HG02840 (cell line): Measurements from ENCODE around the gene TRAK1.
"Not testable (repeated sequence)": the region's sequence is repeated elsewhere in the genome, so short reads cannot be mapped to it uniquely, and the experiment has no call there.

Source experiments
- ATAC-seq: cut with Tn5 transposase; IDR thresholded peaks from one replicate; pipeline ENCODE4 v1.9.1; 2021; ENCODE audit warnings: mild to moderate bottlenecking, moderate library complexity, moderate number of reproducible peaks; ENCODE audit not compliant: unreplicated experiment, low FRiP score

Gene TRAK1, protein sequence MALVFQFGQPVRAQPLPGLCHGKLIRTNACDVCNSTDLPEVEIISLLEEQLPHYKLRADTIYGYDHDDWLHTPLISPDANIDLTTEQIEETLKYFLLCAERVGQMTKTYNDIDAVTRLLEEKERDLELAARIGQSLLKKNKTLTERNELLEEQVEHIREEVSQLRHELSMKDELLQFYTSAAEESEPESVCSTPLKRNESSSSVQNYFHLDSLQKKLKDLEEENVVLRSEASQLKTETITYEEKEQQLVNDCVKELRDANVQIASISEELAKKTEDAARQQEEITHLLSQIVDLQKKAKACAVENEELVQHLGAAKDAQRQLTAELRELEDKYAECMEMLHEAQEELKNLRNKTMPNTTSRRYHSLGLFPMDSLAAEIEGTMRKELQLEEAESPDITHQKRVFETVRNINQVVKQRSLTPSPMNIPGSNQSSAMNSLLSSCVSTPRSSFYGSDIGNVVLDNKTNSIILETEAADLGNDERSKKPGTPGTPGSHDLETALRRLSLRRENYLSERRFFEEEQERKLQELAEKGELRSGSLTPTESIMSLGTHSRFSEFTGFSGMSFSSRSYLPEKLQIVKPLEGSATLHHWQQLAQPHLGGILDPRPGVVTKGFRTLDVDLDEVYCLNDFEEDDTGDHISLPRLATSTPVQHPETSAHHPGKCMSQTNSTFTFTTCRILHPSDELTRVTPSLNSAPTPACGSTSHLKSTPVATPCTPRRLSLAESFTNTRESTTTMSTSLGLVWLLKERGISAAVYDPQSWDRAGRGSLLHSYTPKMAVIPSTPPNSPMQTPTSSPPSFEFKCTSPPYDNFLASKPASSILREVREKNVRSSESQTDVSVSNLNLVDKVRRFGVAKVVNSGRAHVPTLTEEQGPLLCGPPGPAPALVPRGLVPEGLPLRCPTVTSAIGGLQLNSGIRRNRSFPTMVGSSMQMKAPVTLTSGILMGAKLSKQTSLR

DNA sequence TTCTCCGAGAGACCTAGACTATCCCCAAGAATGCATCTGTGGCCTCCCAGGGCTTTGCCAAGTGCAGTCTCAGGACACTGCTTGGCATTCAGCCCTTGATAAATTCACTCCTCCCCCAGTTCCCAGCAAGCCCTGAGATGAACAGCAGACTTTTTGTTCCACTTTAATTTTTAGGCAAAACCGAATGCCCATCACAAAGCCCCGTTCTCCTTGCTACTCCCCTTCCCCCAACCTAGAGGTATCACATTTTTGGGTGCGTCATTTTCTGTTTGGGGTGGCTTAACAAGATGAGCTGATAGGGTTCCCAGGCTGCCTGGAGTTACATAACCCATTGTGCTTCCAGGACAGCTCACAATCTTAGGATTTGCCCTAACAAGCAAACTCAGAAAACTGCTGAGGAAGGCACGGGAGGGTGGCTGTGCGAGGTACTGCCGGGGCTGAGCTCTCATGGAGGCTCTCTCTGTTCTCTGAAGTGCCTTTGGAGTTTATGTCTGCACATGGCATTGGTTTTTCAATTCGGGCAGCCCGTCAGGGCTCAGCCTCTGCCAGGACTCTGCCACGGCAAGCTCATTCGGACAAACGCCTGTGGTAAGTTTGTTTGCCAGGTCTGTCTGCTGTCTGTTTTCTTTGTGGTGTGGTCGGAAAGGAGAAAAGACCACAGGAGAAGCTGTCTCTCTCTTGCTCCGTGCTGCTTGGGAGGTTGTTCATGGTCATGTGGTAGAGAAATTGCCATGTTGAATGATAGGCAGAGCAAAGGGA, at the start of gene TRAK1:
TRAK1 (plus strand) TSS at position 385 of the 759 bp plus-strand sequence; CDS start at position 498, 113 bp downstream.
- no peak for ATAC-seq

GRCh38 chr3:42042747-42043098, 48.4 kb upstream of the TRAK1 start:
- no peak for ATAC-seq

DNA sequence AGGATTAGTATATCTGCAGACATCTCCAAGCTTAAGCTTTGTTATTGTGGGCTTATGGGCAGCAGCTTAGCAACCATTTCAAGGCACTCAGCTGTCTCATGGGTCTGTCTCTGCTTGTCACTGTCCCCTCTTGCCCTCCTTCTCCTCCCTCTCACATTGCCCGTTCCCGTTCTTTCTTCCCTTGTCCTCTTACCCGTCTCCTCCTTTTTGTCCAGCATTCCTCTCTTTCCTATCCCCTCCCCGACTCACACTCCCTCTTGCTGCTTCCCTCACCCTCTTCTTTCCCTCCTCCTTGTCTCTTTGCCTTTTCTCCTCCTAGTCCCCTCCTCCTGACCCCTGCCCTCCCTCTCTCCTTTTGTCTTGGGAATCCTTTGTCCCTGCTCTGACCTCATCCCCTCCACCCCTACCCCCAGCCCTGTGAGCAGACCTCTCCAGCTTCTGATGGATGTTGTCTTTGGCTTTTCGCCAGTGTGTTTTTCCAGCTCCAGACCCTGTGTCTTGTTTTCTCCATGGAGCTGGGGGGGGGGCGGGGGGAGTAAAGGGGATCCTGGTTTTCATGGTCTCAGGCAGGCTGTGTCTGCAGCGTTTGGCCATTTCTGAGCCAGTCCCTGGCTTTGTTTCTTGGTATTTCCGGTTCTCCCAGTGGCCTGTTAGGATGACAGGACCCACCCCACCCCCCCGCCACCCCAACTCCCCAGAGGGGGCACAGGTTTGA, 47.9 kb upstream of the TRAK1 start:
- no peak for ATAC-seq

- ATAC-seq, result no peak
Measured at GRCh38 chr3:42045708-42046243, 45.4 kb upstream of the TRAK1 start.

DNA sequence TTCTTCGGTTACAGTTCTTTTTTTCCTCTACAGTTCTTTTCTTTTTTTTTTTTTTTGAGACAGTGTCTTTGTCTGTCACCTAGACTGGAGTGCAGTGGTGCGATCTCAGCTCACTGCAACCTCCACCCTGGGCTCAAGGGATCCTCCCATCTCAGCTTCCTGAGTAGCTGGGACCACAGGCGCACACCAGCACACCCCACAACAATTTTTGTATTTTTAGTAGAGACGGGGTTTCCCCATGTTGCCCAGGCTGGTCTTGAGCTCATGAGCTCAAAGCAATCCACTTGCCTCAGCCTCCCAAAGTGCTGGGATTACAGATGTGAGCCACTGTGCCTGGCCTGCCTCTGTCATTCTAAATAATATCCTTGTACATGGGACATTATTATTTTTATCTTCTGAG, 42.6 kb upstream of the TRAK1 start:
- ATAC-seq, result not testable (repeated sequence)

DNA sequence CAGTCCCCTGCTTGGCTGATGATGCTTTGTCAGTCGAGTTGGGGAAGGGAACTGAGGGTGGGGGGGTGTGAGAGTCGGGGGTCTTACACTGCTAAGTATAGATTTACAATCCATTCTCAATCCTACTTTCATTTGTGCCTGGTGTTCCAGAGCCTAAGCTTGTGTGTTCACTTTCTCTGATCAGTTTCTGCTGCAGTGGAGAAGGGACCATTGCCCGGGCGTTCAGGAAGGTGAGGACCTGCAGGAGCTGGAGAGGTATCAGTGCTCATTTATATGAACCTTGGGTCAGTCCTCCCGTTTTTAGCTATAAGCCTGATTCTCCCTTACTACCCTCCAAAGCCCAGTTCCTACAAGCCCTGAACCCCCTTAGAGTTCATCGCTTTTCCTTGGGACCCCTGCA, 41.0 kb upstream of the TRAK1 start:
- no peak for ATAC-seq

DNA sequence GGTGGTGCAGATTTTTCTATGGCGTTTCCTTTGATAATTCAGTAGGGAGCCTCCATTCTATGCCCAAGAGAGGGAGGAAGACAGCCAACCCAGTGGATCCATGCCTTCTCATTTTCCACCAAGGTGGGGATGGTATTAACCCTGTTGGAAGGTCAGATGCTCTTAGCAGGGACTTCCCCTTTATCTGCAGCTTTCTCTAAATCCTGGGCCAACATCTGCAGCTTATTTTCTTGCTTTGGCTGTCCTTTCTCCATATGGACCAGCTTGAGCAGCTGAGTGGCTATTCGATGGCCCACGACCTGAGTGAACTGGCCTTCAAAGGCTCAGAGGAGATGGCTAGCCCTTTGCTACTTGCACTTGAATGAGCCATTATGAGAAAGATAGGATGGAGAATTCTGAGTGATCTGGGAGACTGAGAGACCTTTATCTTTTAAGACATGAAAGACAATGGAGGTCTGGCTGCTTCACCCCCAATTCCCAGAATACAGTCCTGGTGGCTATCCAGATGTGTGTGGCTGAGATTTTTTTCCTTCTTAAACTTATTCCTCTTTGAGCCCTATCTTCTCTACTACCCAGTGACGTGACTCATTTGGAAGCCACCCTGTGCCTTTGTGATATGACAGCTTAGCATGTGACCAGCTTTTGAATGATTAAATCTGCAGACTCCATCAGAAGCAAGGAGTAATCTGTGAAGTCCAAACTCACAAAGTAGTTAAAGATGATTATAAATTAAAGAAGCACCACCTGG, 39.6 kb upstream of the TRAK1 start:
- ATAC-seq, result no peak

GRCh38 chr3:42052132-42052483, 39.0 kb upstream of the TRAK1 start:
- ATAC-seq, result no peak

DNA sequence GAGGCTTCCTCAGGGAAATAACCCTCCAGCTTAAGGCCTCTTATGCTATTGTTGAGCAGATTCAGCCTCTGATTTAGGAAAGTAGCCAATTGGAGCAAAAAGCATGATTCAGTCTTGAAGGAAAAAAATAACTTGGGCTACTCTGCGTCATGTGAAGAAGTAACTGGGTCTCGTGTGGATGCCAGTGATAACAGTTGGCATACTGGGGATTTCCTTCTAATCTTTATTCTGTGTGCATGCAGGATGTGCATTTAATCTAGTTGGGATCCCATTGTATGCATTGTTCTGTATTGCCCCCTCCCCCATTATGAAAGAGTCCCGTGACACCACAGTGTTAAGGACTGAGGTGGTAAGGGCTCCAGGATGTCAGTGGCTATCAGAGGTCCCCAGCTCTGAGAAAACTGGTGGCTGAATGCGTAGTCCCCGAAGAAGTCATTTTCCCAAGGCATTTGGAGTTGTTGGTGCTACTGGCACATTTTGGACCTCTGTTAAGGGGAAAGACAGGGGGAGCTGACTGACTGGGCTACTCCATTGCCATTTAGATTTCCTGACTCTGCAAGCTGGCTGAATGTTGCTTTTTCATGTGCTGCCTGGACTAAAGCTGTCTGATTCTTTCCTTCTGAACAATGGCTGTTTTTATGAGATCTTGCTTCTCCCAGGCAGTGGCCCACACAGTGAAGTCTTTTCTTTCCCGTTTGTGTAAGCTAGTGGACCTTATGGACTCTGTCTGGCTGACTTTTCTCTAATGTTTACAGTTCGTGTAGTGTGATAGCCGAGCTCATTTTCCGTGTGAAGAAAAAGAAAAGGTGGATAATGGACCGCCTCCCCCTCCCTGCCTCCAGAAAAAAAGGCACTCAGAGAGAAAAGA, 38.4 kb upstream of the TRAK1 start:
- ATAC-seq, result no peak

GRCh38 chr3:42053476-42053875, 37.7 kb upstream of the TRAK1 start:
- no peak for ATAC-seq

GRCh38 chr3:42055291-42055690, 35.9 kb upstream of the TRAK1 start:
- no peak for ATAC-seq

GRCh38 chr3:42056840-42057239, 34.3 kb upstream of the TRAK1 start:
- no peak for ATAC-seq

GRCh38 chr3:42057561-42058211, 33.5 kb upstream of the TRAK1 start:
- ATAC-seq, result no peak

GRCh38 chr3:42061025-42061712, 30.0 kb upstream of the TRAK1 start:
- no peak for ATAC-seq

DNA sequence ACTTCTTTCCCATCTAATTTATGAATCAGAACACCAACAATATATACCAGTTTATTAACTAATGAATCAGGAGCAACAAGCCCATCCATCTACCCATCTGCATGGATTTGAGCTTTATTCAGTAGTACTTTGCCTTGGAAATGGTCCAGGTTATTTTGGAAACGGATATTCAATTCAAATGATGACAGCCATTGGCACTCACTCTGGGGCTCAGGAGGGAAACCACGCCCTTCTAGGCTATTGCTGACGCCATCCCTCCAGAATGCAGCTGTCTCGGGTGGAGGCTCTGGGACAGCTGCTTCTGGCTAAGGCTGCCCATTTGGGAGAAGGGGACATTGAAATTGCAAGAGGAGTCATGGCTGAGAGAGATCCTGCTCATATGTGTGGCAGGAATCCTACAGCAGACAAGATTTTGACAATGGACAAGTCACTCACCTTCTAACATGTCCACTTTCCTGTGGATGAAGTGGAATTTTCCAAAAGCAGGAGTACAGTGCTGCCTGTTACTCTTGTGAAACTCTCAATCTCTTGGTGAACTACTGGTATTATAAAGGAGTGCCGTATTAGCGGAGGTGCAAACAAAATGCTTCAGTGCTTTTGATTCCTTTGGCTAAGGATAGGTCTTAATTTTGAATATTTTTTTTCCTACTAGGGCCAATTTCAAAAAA, 29.3 kb upstream of the TRAK1 start:
- ATAC-seq, result no peak

GRCh38 chr3:42062464-42062863, 28.7 kb upstream of the TRAK1 start:
- no peak for ATAC-seq

GRCh38 chr3:42063888-42064287, 27.3 kb upstream of the TRAK1 start:
- no peak for ATAC-seq
